H1 (cell line): ENCODE measurements around the gene MYBPC1.

Source experiments
- CREB1 ChIP-seq: IDR thresholded peaks from 2 replicates; pipeline ENCODE4 v1.6.1; 2012; ENCODE audit warnings: inconsistent platforms
- CTCF ChIP-seq, 3 experiments: IDR thresholded peaks; 1 replicate in 2 of 3; 2 replicates in 1 of 3; pipeline versions ENCODE4 v1.5.1 to v1.6.1; 2011; ENCODE audit warnings: low read length in 3 of 3, mild to moderate bottlenecking in 3 of 3, inconsistent platforms in 2 of 3, low read depth in 1 of 3, moderate library complexity in 1 of 3; ENCODE audit not compliant: insufficient read depth in 1 of 3; ENCODE audit errors: control extremely low read depth in 1 of 3
- MAFK ChIP-seq: IDR thresholded peaks from 2 replicates; pipeline ENCODE4 v1.6.1; 2012; ENCODE audit warnings: low read depth, mild to moderate bottlenecking, improper control_type of control experiment, low read length
- POLR2A ChIP-seq, 2 experiments: IDR thresholded peaks; 1 replicate in 1 of 2; 2 replicates in 1 of 2; pipeline ENCODE4 v1.6.1; 2011; ENCODE audit warnings: low read depth in 2 of 2, low read length in 2 of 2, mild to moderate bottlenecking in 2 of 2; ENCODE audit errors: control extremely low read depth in 1 of 2
- POLR2AphosphoS5 ChIP-seq: IDR thresholded peaks from 2 replicates; pipeline ENCODE4 v1.6.1; 2011; ENCODE audit warnings: low read depth, low read length
- RBBP5 ChIP-seq: IDR thresholded peaks from 2 replicates; pipeline ENCODE4 v1.7.1; 2012; ENCODE audit warnings: low read depth, mild to moderate bottlenecking, inconsistent platforms, low read length, moderate library complexity, borderline replicate concordance
- SIN3A ChIP-seq, 2 experiments: IDR thresholded peaks in 1 of 2; conservative IDR thresholded peaks in 1 of 2; 2 replicates each; pipeline ENCODE4 v1.6.1; 2011 to 2012; ENCODE audit warnings: low read length in 2 of 2, improper control_type of control experiment in 1 of 2, low read depth in 1 of 2, mild to moderate bottlenecking in 1 of 2

- TF ChIP-seq CTCF (IDR thresholded peaks at IDR 0.05; ENCODE audit: control extremely low read depth in 1 of 3, insufficient read depth in 1 of 3, low read depth in 1 of 3, low read length in 3 of 3) (no peak), POLR2AphosphoS5 (no peak), MAFK (no peak), POLR2A (IDR thresholded peaks at IDR 0.05; ENCODE audit: control extremely low read depth in 1 of 2, low read depth in 2 of 2, low read length in 2 of 2) (no peak), CREB1 (no peak), SIN3A (conservative IDR thresholded peaks at IDR 0.05 in 1 of 2, IDR thresholded peaks at IDR 0.05 in 1 of 2; ENCODE audit: low read depth in 1 of 2, low read length in 2 of 2) (no peak), RBBP5 (no peak)
Measured at GRCh38 chr12:101591781-101592180, 3.0 kb upstream of the MYBPC1 start.
